Measurements from ENCODE around the gene CCBE1.

GRCh38 chr18:59416818-59417217, 280.4 kb downstream of the CCBE1 start:
- TF ChIP-seq USF1 (IDR thresholded peaks at IDR 0.05) = peak; percentile 89
- TF ChIP-seq MAX (IDR thresholded peaks at IDR 0.05) = no peak
- no peak for TF ChIP-seq YY1 (IDR thresholded peaks at IDR 0.05; ENCODE audit: low read depth)
- TF ChIP-seq EP300 (IDR thresholded peaks at IDR 0.05; ENCODE audit: borderline replicate concordance) = no peak
- no peak for TF ChIP-seq ZBTB7A (IDR thresholded peaks at IDR 0.05; ENCODE audit: low read depth)
- no peak for TF ChIP-seq FOXM1 (IDR thresholded peaks at IDR 0.05; ENCODE audit: borderline replicate concordance, low read depth)
- no peak for TF ChIP-seq CEBPB (IDR thresholded peaks at IDR 0.05)
- no peak for TF ChIP-seq RAD21 (IDR thresholded peaks at IDR 0.05; ENCODE audit: low read depth)
- no peak for TF ChIP-seq TCF12 (IDR thresholded peaks at IDR 0.05; ENCODE audit: low read depth)
- no peak for TF ChIP-seq TEAD4 (IDR thresholded peaks at IDR 0.05)

Data from Ishikawa (cell line).